Testis (tissue), 3 donors: ENCODE measurements around the gene CLDN11. TPM values are rescaled to one million over a fixed set of nuclear protein-coding genes. Genes with fewer than 3 reads are reported as not detected.

Experiments used
- DNase-seq: peaks from one replicate; pipeline ENCODE4 v3.0.0-alpha.2; 2019
- H3K27ac ChIP-seq, 2 donors: fragments of 200-600 bp; sonication (generic); one replicate each; pipeline ENCODE4 v1.5.1; 2019
- H3K27me3 ChIP-seq: fragments of 200-600 bp; sonication (generic); one replicate; pipeline ENCODE4 v1.5.1; 2019
- H3K36me3 ChIP-seq: fragments of 200-600 bp; sonication (generic); one replicate; pipeline ENCODE4 v1.5.1; 2017; ENCODE audit warnings: low read depth; ENCODE audit errors: missing control alignments
- H3K4me1 ChIP-seq: fragments of 200-600 bp; sonication (generic); one replicate; pipeline ENCODE4 v1.5.1; 2019
- H3K4me3 ChIP-seq, 2 donors: fragments of 200-600 bp; sonication (generic); one replicate each; pipeline ENCODE4 v1.5.1; 2017 to 2019
- H3K9me3 ChIP-seq: fragments of 200-600 bp; sonication (generic); one replicate; pipeline ENCODE4 v1.5.1; 2017
- POLR2A ChIP-seq: fragments of 450-650 bp; IDR thresholded peaks from one replicate; pipeline ENCODE4 v1.6.1; 2017; ENCODE audit warnings: antibody characterized with exemption, mild to moderate bottlenecking, moderate library complexity
- WGBS, 2 donors: methylation state at CpG; one replicate each; pipeline ENCODE4 v1.1.5; 2018; 5-methylcytosine and 5-hydroxymethylcytosine counted together
- intact Hi-C: fragments of 100-400 bp; cut with DNase I; formaldehyde crosslinking; loops from one replicate; pipeline ENCODE4 v1.15.1; 2023; ENCODE audit warnings: low total_unique reads
- polyA plus RNA-seq: library from polyadenylated mRNA; stranded (reverse); fragments of 350-450 nt; fragmentation: Illumina TruSeq; extraction: RNeasy Lipid Tissue Mini Kit (QIAGEN cat#74804); gene quantifications from one replicate; pipeline ENCODE4 v1.2.3, GENCODE V29; 2014; ENCODE audit warnings: low read depth, low replicate concordance; ENCODE audit not compliant: insufficient read depth
- total RNA-seq, 2 donors: library from RNA; depleted of rRNA; stranded (reverse); fragments of >200 nt; gene quantifications; one replicate each; pipeline ENCODE4 v1.2.3, GENCODE V29; 2016
- TF ChIP-seq, protein P1 (sequence below), 3 experiments: fragments of 450-650 bp in 2 of 3; fragments of 200-600 bp in 1 of 3; sonication (generic) in 1 of 3; IDR thresholded peaks; one replicate each; pipeline ENCODE4 v1.5.1; 2016 to 2019; ENCODE audit warnings: antibody characterized with exemption in 3 of 3, mild to moderate bottlenecking in 2 of 3, moderate library complexity in 1 of 3

The CLDN11 gene
- total and polyA plus RNA-seq, 3 donors from 2014 or later = 378 to 1,538 (median 1,237) TPM

DNA sequence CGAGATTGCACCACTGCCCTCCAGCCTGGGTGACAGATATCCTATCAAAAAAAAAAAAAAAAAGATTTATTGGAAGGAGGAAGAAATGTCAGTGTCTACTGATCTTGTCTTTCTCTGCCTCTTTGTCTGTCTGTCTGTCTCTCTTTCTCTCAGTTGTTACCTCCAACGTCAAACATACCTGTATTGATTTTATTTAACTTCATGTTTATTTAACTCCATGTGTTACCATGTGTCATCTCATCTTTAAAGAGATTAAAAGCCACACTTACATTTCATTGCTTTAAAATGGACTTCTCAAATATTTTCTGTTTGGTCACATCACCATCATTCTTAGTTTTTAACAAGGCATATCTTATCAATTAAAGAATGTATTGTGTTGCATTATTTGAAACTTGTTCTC, 9.4 kb downstream of the CLDN11 start:
- Histone ChIP-seq H3K27ac (no peak overlapping the region), H3K27me3 (no peaks in the 10 kb centered on the region), H3K9me3 (no peaks in the 10 kb centered on the region), H3K4me3 (no peak overlapping the region), H3K4me1 (peaks cover 26% of the 10 kb centered on the region), H3K36me3 (no peaks in the 10 kb centered on the region)
- no peak for DNase-seq
- TF ChIP-seq POLR2A = no peak
- TF ChIP-seq, protein P1, sequence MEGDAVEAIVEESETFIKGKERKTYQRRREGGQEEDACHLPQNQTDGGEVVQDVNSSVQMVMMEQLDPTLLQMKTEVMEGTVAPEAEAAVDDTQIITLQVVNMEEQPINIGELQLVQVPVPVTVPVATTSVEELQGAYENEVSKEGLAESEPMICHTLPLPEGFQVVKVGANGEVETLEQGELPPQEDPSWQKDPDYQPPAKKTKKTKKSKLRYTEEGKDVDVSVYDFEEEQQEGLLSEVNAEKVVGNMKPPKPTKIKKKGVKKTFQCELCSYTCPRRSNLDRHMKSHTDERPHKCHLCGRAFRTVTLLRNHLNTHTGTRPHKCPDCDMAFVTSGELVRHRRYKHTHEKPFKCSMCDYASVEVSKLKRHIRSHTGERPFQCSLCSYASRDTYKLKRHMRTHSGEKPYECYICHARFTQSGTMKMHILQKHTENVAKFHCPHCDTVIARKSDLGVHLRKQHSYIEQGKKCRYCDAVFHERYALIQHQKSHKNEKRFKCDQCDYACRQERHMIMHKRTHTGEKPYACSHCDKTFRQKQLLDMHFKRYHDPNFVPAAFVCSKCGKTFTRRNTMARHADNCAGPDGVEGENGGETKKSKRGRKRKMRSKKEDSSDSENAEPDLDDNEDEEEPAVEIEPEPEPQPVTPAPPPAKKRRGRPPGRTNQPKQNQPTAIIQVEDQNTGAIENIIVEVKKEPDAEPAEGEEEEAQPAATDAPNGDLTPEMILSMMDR (IDR thresholded peaks at IDR 0.05) = no peak
- intact Hi-C loops = loop anchor here (10.0 kb wide), 1 partner anchor 387 kb away; no protein-coding TSS in a partner anchor
- 68 to 73% methylated on average over 2 of the region's 2 CpGs for WGBS, 2 donors

DNA sequence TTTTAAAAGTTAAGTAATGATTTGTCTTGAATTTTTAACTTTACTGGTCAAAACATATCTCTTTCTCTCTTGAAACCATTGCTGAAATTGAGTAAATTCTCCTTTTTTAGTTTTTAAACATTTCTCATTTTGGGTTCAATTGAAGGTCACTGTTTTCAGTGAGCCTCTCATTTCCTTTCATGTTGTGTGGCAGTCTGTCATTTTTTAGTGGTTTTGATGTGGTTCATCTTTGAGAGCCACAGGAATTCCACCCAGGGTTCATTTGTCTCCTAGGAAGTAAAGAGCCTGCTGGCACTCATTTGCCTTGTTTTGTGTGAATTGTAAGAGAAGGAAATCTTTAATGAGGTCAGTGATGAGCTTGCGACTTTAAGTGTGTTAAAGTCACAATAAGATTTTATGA, 10.4 kb downstream of the CLDN11 start:
- no peak for TF ChIP-seq POLR2A
- TF ChIP-seq, protein P1 (IDR thresholded peaks at IDR 0.05) = no peak
- H3K27me3 ChIP-seq = no peaks in the 10 kb centered on the region
- H3K9me3 ChIP-seq = no peaks in the 10 kb centered on the region
- peak overlapping the region in 1 of 2 donors; percentile 16 for H3K27ac ChIP-seq
- peaks cover 21% of the 10 kb centered on the region for H3K4me1 ChIP-seq
- H3K4me3 ChIP-seq = no peak overlapping the region
- WGBS, 2 donors = 62 to 83% methylated on average over 1 of the region's 1 CpG
- DNase-seq = no peak
- intact Hi-C loops = loop anchor here (10.0 kb wide), 1 partner anchor 386 kb away; no protein-coding TSS in a partner anchor
- H3K36me3 ChIP-seq = no peaks in the 10 kb centered on the region

DNA sequence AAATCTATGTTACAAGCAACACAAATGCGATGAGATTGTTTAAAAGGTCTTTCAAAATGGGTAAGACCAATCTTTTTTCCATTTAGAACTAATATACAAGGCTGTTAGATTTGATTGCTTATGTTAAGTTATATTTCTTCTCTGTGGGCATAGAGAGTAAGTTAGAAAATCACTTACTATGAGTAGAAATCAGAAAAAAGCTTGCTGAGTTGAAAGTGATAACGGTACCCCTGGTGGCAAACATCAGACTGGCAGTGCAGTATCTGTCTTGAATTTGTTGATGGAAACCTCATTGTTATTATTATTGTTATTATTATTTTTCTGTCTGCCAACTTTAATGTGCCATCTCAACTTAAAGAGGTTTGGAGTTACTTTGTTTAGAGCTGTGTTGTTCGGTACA, 12.4 kb downstream of the CLDN11 start:
- no peak overlapping the region for H3K4me3 ChIP-seq
- TF ChIP-seq, protein P1 (IDR thresholded peaks at IDR 0.05) = peak in 2 of 3 experiments; percentile 12 to 24
- no peak for TF ChIP-seq POLR2A
- intact Hi-C loops = no loop called here
- H3K36me3 ChIP-seq = no peaks in the 10 kb centered on the region
- no peak for DNase-seq
- H3K4me1 ChIP-seq = peaks cover 25% of the 10 kb centered on the region
- peak overlapping the region in 1 of 2 donors; percentile 4 for H3K27ac ChIP-seq
- no peaks in the 10 kb centered on the region for H3K9me3 ChIP-seq
- WGBS, 2 donors = 87 to 91% methylated on average over 3 of the region's 3 CpGs
- no peaks in the 10 kb centered on the region for H3K27me3 ChIP-seq

GRCh38 chr3:170432416-170432815, 13.7 kb downstream of the CLDN11 start:
- H3K27me3 ChIP-seq = no peaks in the 10 kb centered on the region
- DNase-seq = no peak
- peaks cover 25% of the 10 kb centered on the region for H3K4me1 ChIP-seq
- no peaks in the 10 kb centered on the region for H3K36me3 ChIP-seq
- no peak overlapping the region for H3K27ac ChIP-seq
- no peak for TF ChIP-seq POLR2A
- intact Hi-C loops = no loop called here
- WGBS, 2 donors = 93 to 94% methylated on average over 10 to 12 of the region's 14 CpGs
- no peak overlapping the region for H3K4me3 ChIP-seq
- H3K9me3 ChIP-seq = no peaks in the 10 kb centered on the region

DNA sequence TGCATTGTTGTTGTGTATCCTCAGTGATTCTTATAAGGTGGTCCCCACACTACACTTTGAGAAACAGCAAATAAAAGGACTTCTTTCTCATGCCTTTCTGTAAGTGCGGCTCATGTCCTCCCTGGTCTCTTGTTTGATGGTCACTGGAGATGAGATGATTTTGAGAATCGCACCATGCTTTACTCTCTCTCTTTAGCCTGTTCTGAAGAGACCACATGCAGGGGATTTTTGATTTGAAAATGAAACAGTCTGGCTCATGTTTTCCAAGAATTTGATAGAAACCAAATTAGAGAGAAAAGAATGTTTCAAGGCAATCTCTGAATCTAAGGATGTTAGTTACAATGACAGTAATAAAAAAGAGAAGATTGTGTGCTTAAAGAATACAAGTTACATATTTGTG, 18.0 kb downstream of the CLDN11 start:
- Histone ChIP-seq H3K4me3 (no peak overlapping the region), H3K9me3 (no peaks in the 10 kb centered on the region), H3K27ac (peak overlapping the region in 1 of 2 donors; percentile 10), H3K27me3 (no peaks in the 10 kb centered on the region), H3K4me1 (peaks cover 23% of the 10 kb centered on the region), H3K36me3 (no peaks in the 10 kb centered on the region)
- no peak for TF ChIP-seq POLR2A
- TF ChIP-seq, protein P1 (IDR thresholded peaks at IDR 0.05) = no peak
- intact Hi-C loops = no loop called here
- DNase-seq = no peak
- WGBS, 2 donors = 66 to 67% methylated on average over 2 of the region's 2 CpGs
